ENCODE results near the gene IQCN.

Gene IQCN

DNA sequence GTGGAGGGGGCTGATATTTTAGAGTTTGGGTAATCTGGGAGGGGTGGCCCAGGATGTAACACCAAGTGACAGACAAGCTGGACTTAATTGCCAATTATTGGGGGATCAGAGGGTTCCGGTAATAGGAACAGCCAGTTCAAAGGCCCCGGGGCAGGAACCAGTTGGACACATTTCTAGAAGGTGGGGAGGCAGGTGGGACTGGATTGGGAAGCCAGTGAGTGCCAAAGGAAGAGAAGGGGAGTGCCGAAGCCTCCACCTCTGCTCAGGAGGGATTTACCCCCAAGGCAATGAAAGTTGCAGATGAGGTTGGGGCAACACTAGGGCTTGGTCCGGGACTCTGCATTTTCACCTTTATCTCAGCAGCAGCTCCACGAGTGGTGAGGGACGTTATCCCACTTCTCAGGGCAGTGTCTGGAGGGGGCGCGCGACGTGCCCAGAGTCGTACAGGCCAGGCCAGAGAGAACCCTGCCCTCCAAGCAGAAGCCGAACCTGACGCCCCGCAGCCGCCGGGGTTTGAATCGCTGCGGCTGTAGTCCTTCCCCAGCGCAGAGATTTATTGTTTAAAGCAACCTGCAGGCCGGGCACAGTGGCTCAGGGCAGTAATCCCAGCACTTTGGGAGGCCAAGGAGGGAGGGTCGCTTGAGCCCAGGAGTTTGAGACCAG is 12.9 kb upstream of the IQCN start:
- no peak for DNase-seq

DNA sequence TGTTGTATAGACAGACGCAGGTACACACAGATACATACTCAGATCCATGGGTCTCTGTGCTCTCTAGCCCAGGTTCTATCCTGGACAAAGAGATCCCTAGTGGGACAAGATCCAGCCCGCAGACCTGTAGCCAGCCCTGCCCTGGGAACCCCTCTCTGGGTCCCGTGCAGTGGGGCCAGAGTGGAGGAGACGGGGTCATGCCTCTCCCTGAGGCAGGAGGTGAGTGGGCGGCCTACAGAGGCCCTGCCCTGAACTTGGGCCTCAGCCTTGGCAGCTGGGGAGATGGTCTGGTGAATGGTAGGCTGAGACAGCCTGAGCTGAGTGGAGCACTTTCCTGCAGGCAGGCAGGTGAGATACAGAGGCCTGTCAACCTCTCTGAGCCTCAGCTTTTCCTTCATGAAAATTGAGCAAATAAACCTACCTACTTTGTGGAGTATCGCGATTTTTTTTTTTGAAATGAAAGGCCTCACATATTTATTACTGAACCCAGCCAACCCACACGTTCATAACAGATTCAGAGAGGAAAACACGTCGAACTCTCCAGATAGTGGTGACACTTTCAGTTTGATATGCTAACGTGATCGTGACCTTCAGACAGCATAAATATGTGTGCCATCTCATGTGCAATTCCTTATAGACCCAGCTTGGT is 10.6 kb upstream of the IQCN start:
- DNase-seq = peak; percentile 51

DNA sequence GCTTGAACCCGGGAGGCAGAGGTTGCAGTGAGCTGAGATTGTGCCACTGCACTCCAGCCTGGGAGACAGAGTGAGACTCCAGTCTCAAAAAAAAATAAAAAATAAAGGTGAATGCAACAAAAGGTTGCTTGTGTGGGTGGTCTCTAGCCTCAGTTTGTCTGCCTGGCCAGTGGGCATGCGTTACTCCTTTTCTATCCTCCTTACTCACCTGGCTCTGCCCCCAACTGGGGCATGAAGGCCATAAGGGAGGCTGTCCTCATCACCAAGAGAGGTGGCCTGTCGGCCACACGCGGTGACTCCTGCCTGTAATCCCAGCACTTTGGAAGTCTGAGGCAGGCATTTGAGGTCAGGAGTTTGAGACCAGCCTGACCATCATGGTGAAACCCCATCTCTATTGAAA is 9.1 kb upstream of the IQCN start:
- DNase-seq = no peak

DNA sequence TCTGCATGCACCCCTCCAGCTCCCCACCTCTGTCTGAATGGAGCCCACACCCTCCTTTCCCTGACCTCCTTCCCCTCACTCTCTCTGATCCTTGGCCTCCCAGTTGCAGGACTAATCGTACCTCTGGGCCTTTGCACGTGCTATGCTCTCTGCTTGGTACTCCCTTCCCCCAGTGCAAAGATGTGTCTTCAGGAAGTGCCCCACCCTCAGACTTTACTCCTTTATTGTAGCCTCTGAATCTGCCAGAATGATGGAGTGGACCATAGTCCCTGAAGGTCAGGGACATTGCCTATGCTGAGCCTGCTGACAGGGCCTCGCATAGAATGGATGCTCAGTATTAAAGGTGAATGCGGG is 8.5 kb upstream of the IQCN start:
- DNase-seq = peak; percentile 50

DNA sequence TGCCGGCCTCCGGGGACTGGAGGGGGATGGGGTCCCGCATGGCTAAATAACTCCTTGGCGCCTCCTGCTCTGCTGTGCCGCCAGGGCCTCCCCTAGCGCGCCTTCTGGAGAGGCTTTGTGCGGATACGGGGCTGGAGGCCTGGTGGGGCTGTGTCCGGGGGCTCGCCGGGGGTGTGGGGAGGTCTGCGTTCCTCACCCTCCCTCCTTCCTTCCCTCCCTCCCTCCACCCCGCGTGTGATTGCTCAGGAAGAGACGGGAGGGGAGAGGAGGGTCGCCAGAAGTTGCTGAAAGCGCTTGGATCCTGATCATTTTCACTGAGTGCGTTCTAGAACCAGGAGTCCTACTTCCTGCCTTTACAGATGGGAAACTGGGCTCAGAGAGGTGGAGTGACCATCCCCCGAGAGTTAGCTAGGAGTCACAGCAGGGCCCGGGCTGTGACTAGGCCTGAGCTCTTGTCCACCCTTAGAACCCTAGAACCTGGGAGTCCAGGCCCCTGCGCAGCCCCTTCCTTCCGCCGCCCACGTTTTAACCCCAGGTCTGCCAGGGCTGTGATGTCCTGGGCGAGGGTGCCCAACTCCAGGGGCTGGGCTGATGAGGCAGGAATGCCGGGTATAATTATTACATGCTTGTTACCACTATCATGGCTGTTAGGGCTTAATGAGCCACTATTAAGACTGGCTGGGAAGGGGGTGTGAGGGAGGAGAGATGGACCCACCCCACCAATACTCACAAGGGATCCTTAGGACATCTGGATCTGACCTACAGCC is 8.0 kb upstream of the IQCN start:
- no peak for DNase-seq

DNA sequence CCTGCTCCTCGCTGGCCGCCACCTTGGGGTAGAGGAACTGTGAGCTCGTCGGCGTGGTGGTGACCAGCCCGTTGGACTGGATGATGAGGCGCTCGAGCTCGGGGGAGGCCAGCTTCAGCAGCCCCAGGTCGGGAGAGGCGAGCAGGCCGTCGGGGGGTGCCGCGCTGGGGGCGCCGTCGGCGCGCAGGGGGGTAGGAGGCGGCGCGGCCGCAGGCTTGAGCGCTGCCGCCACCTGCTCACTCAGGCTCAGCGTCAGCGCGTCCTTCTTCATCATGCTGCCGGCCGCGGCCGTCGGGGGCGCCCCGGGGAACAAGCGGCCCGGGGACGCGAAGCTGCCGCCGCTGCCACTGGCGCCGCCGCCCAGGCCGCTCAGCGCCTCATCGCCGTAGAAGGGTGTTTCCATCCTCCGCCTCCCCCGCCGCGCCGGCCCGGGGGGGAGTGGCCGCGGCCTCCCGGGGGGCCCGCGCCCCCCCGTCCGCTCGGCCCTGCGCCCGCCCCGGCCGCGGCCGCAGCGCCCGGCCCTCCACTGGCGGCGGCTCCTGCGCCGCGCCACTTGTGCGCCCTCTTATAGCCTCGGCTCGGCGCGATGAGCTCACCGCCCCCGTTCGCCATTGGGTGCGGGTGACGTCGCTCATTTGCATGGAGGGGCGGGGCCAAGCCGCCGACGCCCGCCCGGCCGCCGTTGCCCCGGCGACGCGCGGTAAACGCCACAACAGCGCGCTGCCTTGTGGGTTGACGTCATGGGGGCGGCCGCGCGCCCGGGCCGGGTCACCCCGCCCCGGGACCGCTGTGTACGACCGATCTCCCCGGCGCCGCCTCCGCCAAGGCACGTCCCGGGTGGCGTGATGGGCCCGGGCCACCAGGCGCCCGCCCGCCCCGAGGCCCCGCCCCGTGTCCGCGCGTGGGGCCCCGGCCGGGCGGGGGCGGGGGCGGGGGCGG is 7.1 kb upstream of the IQCN start, which contains the start of gene JUND:
TSS of gene JUND (minus strand) at position 541 of the 939 bp plus-strand sequence. CDS start at position 403, 138 bp downstream.
- DNase-seq = peak; percentile 99

DNA sequence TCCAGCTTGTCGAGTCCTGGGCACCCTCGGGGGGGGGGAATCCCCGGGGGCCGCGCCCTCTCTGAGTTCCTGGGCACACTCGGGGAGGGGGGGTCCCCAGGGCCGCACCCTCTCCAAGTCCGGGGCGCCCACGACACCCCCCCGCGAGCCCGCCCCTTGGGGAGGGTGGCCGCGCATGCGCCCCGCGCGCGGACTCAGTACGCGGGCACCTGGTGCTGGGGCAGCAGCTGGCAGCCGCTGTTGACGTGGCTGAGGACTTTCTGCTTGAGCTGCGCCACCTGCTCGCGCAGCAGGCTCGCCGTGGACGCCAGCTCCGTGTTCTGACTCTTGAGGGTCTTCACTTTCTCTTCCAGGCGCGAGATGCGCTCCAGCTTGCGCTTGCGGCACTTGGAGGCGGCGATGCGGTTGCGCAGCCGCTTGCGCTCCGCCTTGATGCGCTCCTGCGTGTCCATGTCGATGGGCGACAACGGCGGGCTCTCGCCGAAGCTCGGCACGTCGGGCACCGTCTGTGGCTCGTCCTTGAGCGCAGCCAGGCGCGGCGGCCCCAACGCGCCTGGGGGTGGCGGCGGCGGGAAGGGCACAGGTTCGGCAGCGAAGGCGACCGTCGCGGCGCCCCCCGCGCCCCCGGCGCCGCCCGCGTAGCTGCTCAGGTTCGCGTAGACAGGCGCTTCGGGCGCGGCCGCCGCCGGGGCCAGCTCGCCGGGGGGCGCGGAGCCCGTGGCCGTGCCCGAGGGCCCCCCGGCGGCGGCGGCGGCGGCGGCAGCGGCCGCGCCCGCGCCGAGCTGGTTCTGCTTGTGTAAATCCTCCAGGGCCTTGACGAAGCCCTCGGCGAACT is 6.2 kb upstream of the IQCN start:
- DNase-seq = peak; percentile 88

DNA sequence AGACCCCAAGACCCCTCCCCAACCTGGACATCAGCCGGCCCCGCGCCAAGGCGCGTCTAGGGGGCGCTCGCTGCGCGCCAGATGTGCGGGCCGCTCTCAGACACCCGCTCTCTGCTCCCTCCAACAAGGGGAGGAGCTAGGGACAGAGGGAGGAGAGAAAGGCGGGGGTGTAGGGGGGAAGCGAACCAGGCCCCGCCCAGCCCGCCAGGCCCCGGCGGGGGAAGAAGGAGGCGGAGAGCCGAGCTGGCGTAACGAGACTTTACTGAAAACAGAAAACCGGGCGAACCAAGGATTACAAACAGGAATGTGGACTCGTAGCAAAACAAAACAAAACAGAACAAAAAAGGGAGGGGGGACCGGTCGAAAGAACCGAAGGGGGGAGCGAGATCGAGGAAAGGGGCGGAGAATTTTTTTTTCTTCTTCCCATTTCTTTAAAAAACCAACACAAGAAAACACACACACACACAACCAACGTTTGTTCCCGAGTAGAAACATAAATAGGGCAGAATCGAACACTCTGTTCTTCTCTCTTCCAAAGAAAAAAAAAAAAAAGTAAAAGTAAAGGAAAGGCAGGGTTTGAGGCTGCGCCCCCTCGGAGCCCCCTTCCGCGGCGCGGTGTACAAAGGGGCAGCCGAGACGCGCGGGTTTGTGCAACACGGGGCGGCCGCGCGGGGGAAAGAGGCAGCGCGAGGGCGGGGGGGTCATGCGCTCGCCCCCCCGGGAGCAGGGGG is 5.4 kb upstream of the IQCN start:
- DNase-seq = peak; percentile 95

DNA sequence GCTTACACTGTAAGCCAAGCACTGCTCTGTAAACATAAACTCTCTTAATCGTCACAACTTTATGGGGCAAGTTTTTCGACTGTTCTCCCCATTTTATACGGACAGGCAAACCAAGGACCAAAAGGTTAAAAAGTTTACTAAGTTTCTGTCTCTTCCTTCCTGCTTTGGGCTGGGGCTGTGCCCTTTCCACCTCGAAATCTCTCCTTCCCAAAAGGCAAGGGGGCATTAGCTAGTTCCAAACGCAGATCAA is 4.9 kb upstream of the IQCN start:
- no peak for DNase-seq

DNA sequence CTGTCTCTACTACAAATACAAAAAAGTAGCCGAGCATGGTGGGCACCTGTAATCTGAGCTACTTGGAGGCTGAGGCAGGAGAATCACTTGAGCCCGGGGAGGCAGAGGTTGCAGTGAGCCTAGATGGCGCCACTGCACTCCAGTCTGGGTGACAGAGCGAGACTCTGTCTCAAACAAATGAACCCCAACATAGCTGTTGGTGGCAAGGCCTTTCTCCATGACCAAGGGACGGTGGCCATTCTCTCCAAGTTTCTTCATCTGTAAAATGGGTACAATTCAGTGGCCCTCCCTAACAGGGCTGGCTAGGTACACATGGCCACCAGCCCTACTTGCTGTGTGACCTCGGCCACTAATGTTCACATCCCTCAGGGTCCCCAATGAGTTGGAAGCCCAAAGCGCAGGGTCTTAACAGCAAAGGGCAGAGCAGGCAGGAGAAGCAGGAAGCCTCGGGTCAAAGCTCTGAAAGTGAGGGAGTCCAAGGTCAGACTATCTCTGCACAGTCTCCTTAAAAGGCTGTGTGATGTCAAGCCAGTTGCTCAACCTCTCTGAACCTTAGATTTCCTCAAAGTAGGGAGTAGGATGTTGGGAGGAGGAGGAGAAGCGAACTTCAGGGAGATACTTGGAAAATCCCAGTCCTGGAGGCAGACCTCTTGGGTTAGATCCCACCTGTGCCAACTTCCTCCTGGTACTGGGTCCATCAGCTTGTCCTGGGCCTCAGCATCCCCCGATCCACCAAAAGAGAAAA is 4.4 kb upstream of the IQCN start:
- DNase-seq = peak; percentile 75

DNA sequence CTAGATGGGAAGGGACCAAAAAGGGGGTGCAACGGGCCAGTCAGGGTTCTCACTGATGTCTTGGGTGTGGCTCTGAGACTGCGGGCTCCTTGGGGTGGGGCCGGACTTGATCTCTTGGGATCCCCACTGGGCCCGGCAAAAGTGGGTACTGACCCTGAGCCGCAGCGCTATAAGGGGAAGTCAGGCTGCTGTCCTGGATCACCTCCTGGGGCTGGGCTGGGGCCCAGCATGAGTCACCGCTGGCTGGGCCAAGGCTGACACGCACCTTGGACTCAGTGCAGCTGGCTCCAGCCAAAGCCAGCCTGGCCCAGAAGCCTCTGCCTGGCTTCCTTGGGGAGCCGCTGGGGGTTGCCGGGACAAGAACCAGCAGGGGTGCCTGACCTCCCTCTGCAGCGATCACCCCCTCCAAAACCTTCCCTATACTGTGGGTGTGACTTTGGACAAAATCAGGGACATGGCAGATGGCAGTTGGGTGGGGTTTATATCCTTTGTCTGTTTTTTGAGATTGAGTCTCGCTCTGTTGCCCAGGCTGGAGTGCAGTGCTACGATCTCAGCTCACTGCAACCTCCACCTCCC is 617 bp upstream of the IQCN start:
- DNase-seq = peak; percentile 55

DNA sequence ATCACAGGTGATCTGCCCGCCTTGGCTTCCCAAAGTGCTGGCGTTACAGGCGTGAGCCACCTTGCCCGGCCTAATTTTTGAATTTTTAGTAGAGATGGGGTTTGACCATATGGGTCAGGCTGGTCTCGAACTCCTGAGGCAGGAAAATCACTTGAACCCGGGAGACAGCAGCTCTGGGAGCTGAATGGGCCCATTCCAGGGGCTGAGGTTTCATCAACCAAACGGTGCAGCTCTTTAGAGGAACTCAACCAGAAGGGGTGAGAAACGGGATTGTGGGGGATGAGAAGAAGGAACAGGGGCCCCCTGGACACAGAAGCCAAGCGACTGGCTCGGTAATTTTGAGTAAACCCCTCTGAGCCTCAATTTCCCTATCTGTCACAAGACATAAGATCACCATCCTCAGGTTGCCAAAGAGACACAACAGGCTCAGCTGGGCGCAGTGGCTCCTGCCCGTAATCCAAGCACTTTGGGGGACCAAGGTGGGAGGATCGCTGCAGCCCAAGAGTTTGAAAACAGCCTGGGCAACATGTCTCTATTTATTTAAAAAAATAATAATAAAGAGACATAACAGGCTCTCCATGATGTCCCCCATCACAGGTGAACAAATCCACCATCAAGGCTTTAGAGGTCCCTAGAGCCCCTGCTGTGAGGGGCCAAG is 562 bp downstream of the IQCN start:
- no peak for DNase-seq

DNA sequence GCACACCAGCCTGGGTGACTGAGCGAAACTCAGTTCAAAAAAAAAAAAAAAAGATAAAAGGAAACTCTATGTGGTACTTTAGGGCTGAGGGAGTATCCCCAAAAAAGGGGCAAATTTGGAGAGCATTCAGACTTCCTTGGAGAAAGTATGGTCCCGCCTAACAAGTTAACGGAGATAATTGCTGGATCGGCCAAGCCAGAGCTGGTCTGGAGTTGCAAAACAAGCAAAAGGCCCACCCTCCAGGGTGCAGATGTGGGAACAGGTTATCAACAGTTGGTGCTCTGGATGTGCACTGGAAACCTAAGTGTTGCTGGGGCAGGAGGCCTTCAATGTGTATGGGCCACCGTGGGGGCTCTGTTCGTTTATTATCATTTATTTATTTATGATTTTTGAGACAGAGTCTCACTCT is 2.8 kb downstream of the IQCN start:
- peak; percentile 51 for DNase-seq

DNA sequence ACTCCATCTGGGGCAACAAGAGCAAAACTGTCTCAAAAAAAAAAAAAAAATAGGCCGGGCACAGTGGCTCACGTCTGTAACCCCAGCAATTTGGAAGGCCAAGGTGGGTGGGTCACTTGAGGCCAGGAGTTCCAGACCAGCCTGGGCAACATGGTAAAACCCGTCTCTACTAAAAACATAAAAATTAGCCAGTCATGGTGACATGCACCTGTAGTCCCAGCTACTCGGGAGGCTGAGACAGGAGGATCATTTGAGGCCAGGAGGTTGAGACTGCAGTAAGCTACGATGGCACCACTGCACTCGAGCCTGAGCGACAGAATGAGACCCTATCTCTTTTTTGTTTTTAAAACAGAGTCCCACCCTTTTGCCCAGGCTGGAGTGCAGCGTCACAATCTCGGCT is 3.9 kb downstream of the IQCN start:
- peak; percentile 21 for DNase-seq

DNA sequence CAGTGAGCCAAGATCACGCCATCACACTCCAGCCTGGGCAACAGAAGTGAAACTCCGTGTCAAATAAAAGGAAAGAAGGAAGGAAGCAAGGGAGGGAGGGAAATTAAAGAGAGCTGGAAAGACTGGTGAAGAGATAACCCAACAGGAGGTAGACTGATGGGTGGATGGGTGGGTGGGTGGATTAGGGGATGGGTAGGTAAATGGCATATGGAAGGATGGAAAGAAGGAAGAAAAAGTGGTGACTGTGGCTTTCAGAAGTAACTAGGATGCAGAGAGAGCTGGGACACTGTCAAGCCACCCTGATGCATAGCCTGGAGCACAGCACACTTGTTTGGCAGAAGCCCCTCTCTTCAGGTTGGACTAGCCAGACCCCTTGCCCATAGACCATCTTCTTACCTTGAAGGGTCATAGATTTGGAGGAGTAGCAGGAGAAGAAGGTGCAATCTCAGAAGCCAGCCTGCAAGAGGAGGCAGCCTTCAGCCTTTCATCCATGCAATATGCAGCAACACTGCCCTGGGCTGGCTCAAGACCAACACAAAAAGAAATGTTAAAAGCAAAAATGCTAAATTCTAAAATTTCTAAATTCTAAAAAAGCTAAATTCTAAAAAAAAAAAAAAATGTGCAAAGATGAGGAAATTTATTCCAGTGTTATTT is 5.1 kb downstream of the IQCN start:
- no peak for DNase-seq

DNA sequence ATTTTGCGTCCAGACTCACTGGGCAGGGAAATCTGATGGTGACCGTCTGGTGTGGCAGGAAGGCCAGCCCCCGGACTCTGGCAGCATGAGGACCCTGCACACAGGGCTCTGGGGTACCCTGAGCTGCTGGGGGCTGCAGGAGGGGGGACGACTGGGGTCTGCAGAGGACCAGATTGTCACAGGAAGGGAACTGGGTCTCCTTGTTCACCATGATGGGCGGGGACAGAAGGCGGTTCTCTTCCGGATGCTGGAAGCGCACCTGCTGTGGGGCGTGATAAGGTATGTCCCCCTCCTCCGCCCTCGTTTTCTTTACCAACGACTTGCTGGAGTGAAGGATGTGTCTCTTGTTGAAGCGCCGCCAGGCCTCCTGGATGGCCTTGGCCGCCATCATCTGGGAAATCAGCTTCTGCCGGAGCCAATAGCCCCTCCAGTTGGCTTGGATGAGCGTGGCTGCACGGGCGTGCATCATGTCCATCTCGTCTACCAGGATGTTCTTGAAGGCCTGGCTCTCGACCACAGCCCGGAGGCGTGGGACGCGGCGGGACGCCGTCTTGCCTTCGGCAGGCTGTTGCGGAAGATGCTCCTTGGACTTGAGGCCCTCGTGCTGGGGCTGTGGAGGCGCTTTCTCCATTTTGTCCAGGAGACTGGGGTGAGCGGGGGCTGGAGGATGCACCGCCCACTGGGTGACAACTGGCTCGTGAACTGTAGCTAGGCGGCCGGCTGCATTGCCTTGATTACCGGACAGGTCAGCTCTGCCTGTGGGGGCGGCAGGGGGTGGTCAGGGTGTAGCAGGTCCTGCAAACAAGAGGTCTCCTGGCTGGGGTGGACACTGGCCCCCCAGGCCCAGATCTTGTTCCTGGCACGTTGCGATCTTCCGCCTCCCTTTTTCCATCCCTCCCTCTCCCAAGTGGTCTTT is 7.2 kb downstream of the IQCN start:
- DNase-seq = no peak

DNA sequence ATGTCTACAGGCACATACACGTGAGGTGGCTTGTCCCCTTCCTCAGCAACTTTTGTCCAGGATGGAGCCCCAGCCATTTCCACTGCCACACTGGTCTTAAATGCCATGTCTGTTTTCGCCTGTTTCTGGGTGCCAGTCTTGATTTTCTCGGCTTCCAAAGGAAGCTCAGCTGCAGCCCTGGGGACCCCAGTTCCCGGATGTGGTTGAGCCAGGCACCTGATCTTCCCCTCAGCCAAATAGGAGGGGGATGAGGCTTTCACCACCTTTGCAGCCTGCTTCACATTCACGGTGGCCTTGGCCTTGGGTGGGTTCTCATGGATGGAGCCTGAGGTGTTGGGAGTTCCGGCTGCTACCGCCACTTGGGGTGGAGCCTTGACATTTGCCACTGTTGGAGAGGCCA is 8.7 kb downstream of the IQCN start:
- no peak for DNase-seq

DNA sequence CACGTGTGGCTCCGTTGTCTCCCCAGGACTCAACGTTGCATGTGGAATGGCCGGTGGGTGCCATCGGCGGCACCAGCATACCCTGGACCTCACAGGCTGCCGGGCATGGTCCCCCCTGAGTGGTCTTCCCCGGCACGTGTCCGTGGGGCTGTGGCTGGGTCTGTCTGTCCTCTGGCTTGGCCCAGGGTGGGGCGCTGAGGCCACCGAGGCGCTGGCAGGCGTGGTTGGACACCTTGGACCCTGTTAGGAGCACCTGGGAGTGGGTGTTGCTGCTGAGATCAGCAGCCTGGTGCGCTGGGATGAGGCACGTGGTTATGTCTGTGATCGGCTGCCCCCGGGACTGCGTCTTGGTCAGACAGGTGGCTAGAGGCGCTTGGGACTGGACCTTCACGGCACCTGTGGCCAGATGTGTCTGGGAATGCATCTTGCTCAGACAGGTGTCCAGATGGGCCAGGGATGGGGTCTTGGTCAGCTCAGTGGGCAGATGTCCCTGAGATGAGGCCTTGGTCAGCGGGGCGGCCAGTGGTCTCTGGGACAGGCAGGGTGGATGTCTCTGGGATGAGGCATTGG is 9.2 kb downstream of the IQCN start:
- DNase-seq = no peak
